Left lung (tissue), 10 donors: ENCODE data around the gene VDAC1. TPM values are rescaled to one million over a fixed set of nuclear protein-coding genes. Genes with fewer than 3 reads are reported as not detected.
A peak's percentile ranks its signal among the peaks of the same experiment; 100 is the strongest.

Experiments used
- ATAC-seq: fragments of 200-7000 bp; cut with Tn5 transposase; one replicate; pipeline ENCODE4 v1.9.1; 2020; ENCODE audit warnings: moderate library complexity
- DNase-seq, 4 donors: peaks; one replicate each; pipeline ENCODE4 v3.0.0-alpha.2; 2013 to 2020
- H3K27ac ChIP-seq, 2 donors: fragments of 200-600 bp; sonication (generic) in 1 of 2; one replicate each; pipeline versions ENCODE4 v1.5.0 to v1.8.0; 2020 to 2021
- H3K27me3 ChIP-seq, 2 donors: fragments of 200-600 bp; sonication (generic) in 1 of 2; one replicate each; pipeline versions ENCODE4 v1.5.0 to v1.8.0; 2020 to 2021
- H3K36me3 ChIP-seq, 2 donors: fragments of 200-600 bp; sonication (generic) in 1 of 2; one replicate each; pipeline versions ENCODE4 v1.5.0 to v1.8.0; 2020 to 2021
- H3K4me1 ChIP-seq, 2 donors: fragments of 200-600 bp; one replicate each; pipeline ENCODE4 v1.8.0; 2021
- H3K4me3 ChIP-seq, 2 donors: fragments of 200-600 bp; sonication (generic) in 1 of 2; one replicate each; pipeline versions ENCODE4 v1.5.0 to v1.8.0; 2020 to 2021; ENCODE audit warnings: mild to moderate bottlenecking in 1 of 2
- H3K9me3 ChIP-seq, 2 donors: fragments of 200-600 bp; sonication (generic) in 1 of 2; one replicate each; pipeline versions ENCODE4 v1.5.0 to v1.8.0; 2020 to 2021
- CTCF ChIP-seq, 2 donors: fragments of 200-600 bp; sonication (generic) in 1 of 2; IDR thresholded peaks; one replicate each; pipeline versions ENCODE4 v1.5.0 to v1.8.0; 2021; ENCODE audit warnings: antibody characterized with exemption in 2 of 2
- intact Hi-C, 2 donors: fragments of 100-400 bp; cut with DNase I; formaldehyde crosslinking; loops; one replicate each; pipeline versions ENCODE4 v1.11.2 to v1.14.2; 2022
- polyA plus RNA-seq, 6 donors: library from polyadenylated mRNA; unstranded; fragments of 120-200 nt; gene quantifications; one replicate each; pipeline ENCODE4 v1.2.1, GENCODE V29; 2013; ENCODE audit not compliant: insufficient read length in 6 of 6
- total RNA-seq, 2 donors: library from RNA; stranded (reverse); fragmentation: NEBNext Ultra II Directional; extraction: Animal tissue kit (Norgen Biotek cat#: 25700); gene quantifications; one replicate each; pipeline ENCODE4 v1.2.1, GENCODE V29; 2021
- donor health status: DM: no; HTN: yes; CAD: no.
- donor health status: DM: no; HTN: no; CAD: no.

VDAC1 gene
- total and polyA plus RNA-seq, 8 donors = 118 to 186 (median 133) TPM

- intact Hi-C loops = no loop called here
- H3K9me3 ChIP-seq = no peaks in the 10 kb centered on the region
- DNase-seq (peak in 1 of 4 donors; percentile 50), ATAC-seq (no peak)
- H3K36me3 ChIP-seq = no peaks in the 10 kb centered on the region
- H3K4me3 ChIP-seq = no peak overlapping the region
- H3K27me3 ChIP-seq = peaks cover 0 to 7% of the 10 kb centered on the region in 2 donors
- H3K4me1 ChIP-seq = no peaks in the 10 kb centered on the region
- H3K27ac ChIP-seq = no peak overlapping the region
- TF ChIP-seq CTCF (IDR thresholded peaks at IDR 0.05) = no peak
Measured at GRCh38 chr5:133927300-133928180, 77.2 kb downstream of the VDAC1 start.

GRCh38 chr5:133926489-133927299, 78.1 kb downstream of the VDAC1 start:
- H3K36me3 ChIP-seq = no peaks in the 10 kb centered on the region

GRCh38 chr5:133925866-133926488, 78.8 kb downstream of the VDAC1 start:
- H3K4me1 ChIP-seq = no peaks in the 10 kb centered on the region
- TF ChIP-seq CTCF (IDR thresholded peaks at IDR 0.05) = no peak
- intact Hi-C loops = no loop called here
- peaks cover 0 to 7% of the 10 kb centered on the region in 2 donors for H3K27me3 ChIP-seq
- H3K36me3 ChIP-seq = no peaks in the 10 kb centered on the region
- no peaks in the 10 kb centered on the region for H3K9me3 ChIP-seq
- DNase-seq = no peak
- H3K4me3 ChIP-seq = no peak overlapping the region
- no peak overlapping the region for H3K27ac ChIP-seq
- ATAC-seq = no peak

More at GRCh38 chr5:133926489-133927299, 78.1 kb downstream of the VDAC1 start:
- Histone ChIP-seq H3K4me1 (no peaks in the 10 kb centered on the region), H3K4me3 (no peak overlapping the region), H3K9me3 (no peaks in the 10 kb centered on the region), H3K27me3 (peaks cover 0 to 7% of the 10 kb centered on the region in 2 donors), H3K27ac (no peak overlapping the region)
- no peak for ATAC-seq
- intact Hi-C loops = no loop called here
- DNase-seq = peak in 1 of 4 donors; percentile 52
- no peak for TF ChIP-seq CTCF (IDR thresholded peaks at IDR 0.05)

- no peak for ATAC-seq
Measured at GRCh38 chr5:133925269-133925668, 79.5 kb downstream of the VDAC1 start.

More at GRCh38 chr5:133925269-133925668, 79.5 kb downstream of the VDAC1 start:
- TF ChIP-seq CTCF (IDR thresholded peaks at IDR 0.05) = no peak
- Histone ChIP-seq H3K4me3 (no peak overlapping the region), H3K27ac (no peak overlapping the region), H3K36me3 (no peaks in the 10 kb centered on the region), H3K9me3 (no peaks in the 10 kb centered on the region), H3K4me1 (no peaks in the 10 kb centered on the region), H3K27me3 (peaks cover 0 to 7% of the 10 kb centered on the region in 2 donors)
- DNase-seq = no peak
- intact Hi-C loops = no loop called here
